Endodermal cell (in vitro differentiated cells): ENCODE data around the gene MYH1. TPM values are rescaled to one million over a fixed set of nuclear protein-coding genes. Genes with fewer than 3 reads are reported as not detected.

Source experiments
- DNase-seq: peaks from one replicate; pipeline ENCODE4 v3.0.0-alpha.2; 2017
- H3K27ac ChIP-seq: 2 replicates; pipeline ENCODE4 v1.5.1; 2013; ENCODE audit warnings: mild to moderate bottlenecking, low read depth, low read length, moderate library complexity
- H3K27me3 ChIP-seq: 2 replicates; pipeline ENCODE4 v1.6.1; 2013; ENCODE audit warnings: mild to moderate bottlenecking, low read length, moderate library complexity; ENCODE audit not compliant: insufficient read depth, control insufficient read depth, poor library complexity, severe bottlenecking
- H3K36me3 ChIP-seq: 2 replicates; pipeline ENCODE4 v1.7.0; 2013; ENCODE audit warnings: mild to moderate bottlenecking, low read length, moderate library complexity; ENCODE audit not compliant: control insufficient read depth, insufficient read depth
- H3K4me1 ChIP-seq: one replicate; pipeline ENCODE4 v1.7.0; 2013; ENCODE audit warnings: low read length; ENCODE audit not compliant: control insufficient read depth, insufficient read depth
- H3K4me3 ChIP-seq: 2 replicates; pipeline ENCODE4 v1.5.1; 2013; ENCODE audit warnings: mild to moderate bottlenecking, low read length, moderate library complexity
- H3K9ac ChIP-seq: 2 replicates; pipeline ENCODE4 v1.6.1; 2013; ENCODE audit warnings: mild to moderate bottlenecking, low read length, moderate library complexity; ENCODE audit not compliant: poor library complexity, severe bottlenecking; ENCODE audit errors: extremely low read depth
- H3K9me3 ChIP-seq: 2 replicates; pipeline ENCODE4 v1.6.1; 2013; ENCODE audit warnings: mild to moderate bottlenecking, low read length, moderate library complexity; ENCODE audit not compliant: control insufficient read depth
- H3K27ac Mint-ChIP-seq: 2 replicates; pipeline ENCODE4 v1.8.0; 2020; ENCODE audit warnings: mixed read lengths
- H3K27me3 Mint-ChIP-seq: 2 replicates; pipeline ENCODE4 v1.8.0; 2021; ENCODE audit warnings: mild to moderate bottlenecking, mixed read lengths; ENCODE audit not compliant: insufficient read depth
- H3K36me3 Mint-ChIP-seq: 2 replicates; pipeline ENCODE4 v1.8.0; 2020; ENCODE audit warnings: low read depth, mixed read lengths
- H3K4me1 Mint-ChIP-seq: 2 replicates; pipeline ENCODE4 v1.8.0; 2020; ENCODE audit warnings: mixed read lengths
- H3K4me3 Mint-ChIP-seq: 2 replicates; pipeline ENCODE4 v1.8.0; 2020; ENCODE audit warnings: mild to moderate bottlenecking, moderate library complexity, mixed read lengths
- H3K9me3 Mint-ChIP-seq: 2 replicates; pipeline ENCODE4 v1.8.0; 2020; ENCODE audit warnings: mild to moderate bottlenecking, mixed read lengths
- WGBS, 2 experiments: methylation state at CpG; one replicate each; pipeline versions ENCODE4 v1.1.5 to v1.1.7; 2013; ENCODE audit warnings: missing lambda C conversion rate in 2 of 2, mixed read lengths in 1 of 2; ENCODE audit not compliant: insufficient coverage in 1 of 2, insufficient read length in 1 of 2; 5-methylcytosine and 5-hydroxymethylcytosine counted together
- total RNA-seq, 2 donors: library from RNA; stranded (reverse); fragmentation: NEBNext Ultra II Directional in 1 of 2; extraction: Animal tissue kit (Norgen Biotek cat#: 25700) in 1 of 2; gene quantifications; 2 replicates in 1 of 2; 3 replicates in 1 of 2; pipeline ENCODE4 v1.2.1, GENCODE V29; 2021
- TF ChIP-seq, protein P1 (sequence below): fragments of 200-600 bp; sonication (generic); conservative IDR thresholded peaks from 2 replicates; pipeline ENCODE4 v1.5.0; 2021; ENCODE audit warnings: antibody characterized with exemption, mild to moderate bottlenecking

Gene MYH1
- total RNA-seq, 2 donors from 2014 or later: not detected

DNA sequence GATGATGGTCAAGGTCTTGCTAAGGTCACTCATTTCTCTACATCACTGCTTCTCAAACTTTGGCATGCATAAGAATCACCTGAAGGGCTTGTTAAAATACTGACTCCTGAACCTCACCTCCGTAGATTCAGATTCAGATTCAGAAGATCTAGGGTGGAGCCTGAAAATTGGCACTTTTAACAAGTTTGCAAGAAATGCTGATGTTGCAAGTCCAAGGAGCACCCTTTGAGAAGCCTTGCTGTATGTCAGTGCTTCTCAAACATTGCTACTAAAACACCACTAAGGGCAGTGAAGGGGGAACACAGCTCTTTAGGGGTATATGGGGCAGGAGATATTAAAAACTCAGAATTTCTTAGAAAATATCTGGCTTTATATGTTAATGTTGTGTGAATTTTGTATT, 13.7 kb upstream of the MYH1 start:
- no peak for DNase-seq
- Histone ChIP-seq H3K27me3 (no peaks in the 10 kb centered on the region), H3K4me3 (no peak overlapping the region), H3K4me1 (no peaks in the 10 kb centered on the region), H3K27ac (no peak overlapping the region), H3K9me3 (no peaks in the 10 kb centered on the region), H3K9ac (no peak overlapping the region), H3K36me3 (no peaks in the 10 kb centered on the region)
- WGBS, 2 experiments: 95 to 100% methylated on average over 1 of the region's 1 CpG
- Mint-ChIP-seq H3K27me3 (no peaks in the 10 kb centered on the region), H3K9me3 (no peaks in the 10 kb centered on the region), H3K4me1 (no peaks in the 10 kb centered on the region), H3K4me3 (no peak overlapping the region), H3K36me3 (no peaks in the 10 kb centered on the region), H3K27ac (no peak overlapping the region)
- TF ChIP-seq, protein P1, sequence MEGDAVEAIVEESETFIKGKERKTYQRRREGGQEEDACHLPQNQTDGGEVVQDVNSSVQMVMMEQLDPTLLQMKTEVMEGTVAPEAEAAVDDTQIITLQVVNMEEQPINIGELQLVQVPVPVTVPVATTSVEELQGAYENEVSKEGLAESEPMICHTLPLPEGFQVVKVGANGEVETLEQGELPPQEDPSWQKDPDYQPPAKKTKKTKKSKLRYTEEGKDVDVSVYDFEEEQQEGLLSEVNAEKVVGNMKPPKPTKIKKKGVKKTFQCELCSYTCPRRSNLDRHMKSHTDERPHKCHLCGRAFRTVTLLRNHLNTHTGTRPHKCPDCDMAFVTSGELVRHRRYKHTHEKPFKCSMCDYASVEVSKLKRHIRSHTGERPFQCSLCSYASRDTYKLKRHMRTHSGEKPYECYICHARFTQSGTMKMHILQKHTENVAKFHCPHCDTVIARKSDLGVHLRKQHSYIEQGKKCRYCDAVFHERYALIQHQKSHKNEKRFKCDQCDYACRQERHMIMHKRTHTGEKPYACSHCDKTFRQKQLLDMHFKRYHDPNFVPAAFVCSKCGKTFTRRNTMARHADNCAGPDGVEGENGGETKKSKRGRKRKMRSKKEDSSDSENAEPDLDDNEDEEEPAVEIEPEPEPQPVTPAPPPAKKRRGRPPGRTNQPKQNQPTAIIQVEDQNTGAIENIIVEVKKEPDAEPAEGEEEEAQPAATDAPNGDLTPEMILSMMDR: no peak

DNA sequence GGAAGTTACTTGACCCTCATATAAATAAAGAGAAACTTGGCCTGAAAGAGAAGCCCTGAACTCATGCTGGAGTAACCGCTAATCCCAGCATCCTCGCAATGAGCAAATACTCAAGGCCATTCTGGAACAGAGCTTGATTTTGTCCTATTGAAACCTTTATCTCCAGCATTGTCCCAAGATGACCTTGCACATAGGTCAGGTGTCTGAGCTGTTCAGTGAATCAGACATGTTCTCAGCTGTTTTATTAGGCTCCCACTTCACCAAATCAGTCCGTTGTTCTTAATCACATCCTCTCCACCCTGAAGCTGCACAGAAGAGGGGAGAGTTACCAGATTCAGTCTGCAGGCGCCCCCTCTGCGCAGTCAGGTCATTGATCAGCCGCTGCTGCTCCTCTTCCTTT, 9.1 kb upstream of the MYH1 start:
- Mint-ChIP-seq H3K27ac (no peak overlapping the region), H3K9me3 (no peaks in the 10 kb centered on the region), H3K4me1 (peaks cover 7% of the 10 kb centered on the region), H3K27me3 (no peaks in the 10 kb centered on the region), H3K4me3 (no peak overlapping the region), H3K36me3 (no peaks in the 10 kb centered on the region)
- Histone ChIP-seq H3K27me3 (no peaks in the 10 kb centered on the region), H3K36me3 (no peaks in the 10 kb centered on the region), H3K9me3 (no peaks in the 10 kb centered on the region), H3K9ac (no peak overlapping the region), H3K4me1 (no peaks in the 10 kb centered on the region), H3K4me3 (no peak overlapping the region), H3K27ac (no peak overlapping the region)
- TF ChIP-seq, protein P1: no peak
- DNase-seq: no peak
- whole genome bisulfite sequencing, 2 experiments: 95 to 98% methylated on average over 6 of the region's 6 CpGs

DNA sequence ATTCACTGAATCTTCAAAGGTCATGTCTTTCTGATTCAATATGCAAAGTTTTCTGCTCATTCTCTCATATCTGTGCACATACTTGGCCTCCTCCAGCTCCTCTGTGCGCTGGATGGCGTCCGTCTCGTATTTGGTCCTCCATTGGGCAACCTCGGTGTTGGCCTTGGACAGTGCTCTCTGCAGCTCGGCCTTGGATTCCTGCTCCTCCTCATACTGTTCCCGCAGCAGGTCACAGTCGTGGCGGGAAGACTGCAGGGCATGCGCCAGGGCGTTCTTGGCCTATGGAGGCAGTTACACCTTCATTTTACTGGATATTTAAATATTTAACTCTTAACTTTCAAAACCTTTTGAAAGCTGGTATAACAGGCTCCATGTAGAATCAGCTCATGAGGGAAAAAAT, 8.2 kb upstream of the MYH1 start:
- Histone ChIP-seq H3K4me3 (no peak overlapping the region), H3K27me3 (no peaks in the 10 kb centered on the region), H3K9me3 (no peaks in the 10 kb centered on the region), H3K36me3 (no peaks in the 10 kb centered on the region), H3K27ac (no peak overlapping the region), H3K4me1 (no peaks in the 10 kb centered on the region), H3K9ac (no peak overlapping the region)
- DNase-seq: no peak
- H3K27ac Mint-ChIP-seq: no peak overlapping the region
- TF ChIP-seq, protein P1: no peak
- no peaks in the 10 kb centered on the region for H3K27me3 Mint-ChIP-seq
- WGBS, 2 experiments: 92 to 95% methylated on average over 9 to 11 of the region's 11 CpGs
- peaks cover 7% of the 10 kb centered on the region for H3K4me1 Mint-ChIP-seq
- H3K9me3 Mint-ChIP-seq: no peaks in the 10 kb centered on the region
- no peaks in the 10 kb centered on the region for H3K36me3 Mint-ChIP-seq
- H3K4me3 Mint-ChIP-seq: no peak overlapping the region
